Lower lobe of right lung (tissue), 2 donors: ENCODE results near the gene IMMP2L. TPM values are rescaled to one million over a fixed set of nuclear protein-coding genes. Genes with fewer than 3 reads are reported as not detected.
"Not testable (repeated sequence)": the region's sequence is repeated elsewhere in the genome, so short reads cannot be mapped to it uniquely, and the experiment has no call there.

Experiments used
- ATAC-seq, 2 donors: fragments of 200-7000 bp; cut with Tn5 transposase; one replicate each; pipeline ENCODE4 v1.9.1; 2020 to 2022; ENCODE audit warnings: mild to moderate bottlenecking in 2 of 2, moderate library complexity in 2 of 2
- DNase-seq: peaks from one replicate; pipeline ENCODE4 v3.0.0-alpha.2; 2020
- H3K27ac ChIP-seq: fragments of 200-600 bp; one replicate; pipeline ENCODE4 v1.8.0; 2022
- H3K27me3 ChIP-seq: fragments of 200-600 bp; one replicate; pipeline ENCODE4 v1.8.0; 2022; ENCODE audit warnings: low read depth
- H3K36me3 ChIP-seq: fragments of 200-600 bp; one replicate; pipeline ENCODE4 v1.8.0; 2022; ENCODE audit warnings: mild to moderate bottlenecking
- H3K4me1 ChIP-seq: fragments of 200-600 bp; one replicate; pipeline ENCODE4 v1.8.0; 2022
- H3K4me3 ChIP-seq: fragments of 200-600 bp; one replicate; pipeline ENCODE4 v1.8.0; 2022; ENCODE audit warnings: mild to moderate bottlenecking
- H3K9me3 ChIP-seq: fragments of 200-600 bp; one replicate; pipeline ENCODE4 v1.8.0; 2022
- CTCF ChIP-seq: fragments of 200-600 bp; IDR thresholded peaks from one replicate; pipeline ENCODE4 v1.8.0; 2022; ENCODE audit warnings: antibody characterized with exemption, mild to moderate bottlenecking
- intact Hi-C: fragments of 100-400 bp; cut with DNase I; formaldehyde crosslinking; loops from one replicate; pipeline ENCODE4 v1.11.0; 2022
- total RNA-seq: library from RNA; stranded (reverse); fragmentation: NEBNext Ultra II Directional; extraction: Animal tissue kit (Norgen Biotek cat#: 25700); gene quantifications from one replicate; pipeline ENCODE4 v1.2.1, GENCODE V29; 2021
- donor health status: DM: no; HTN: yes; CAD: no; lungs with severe emphysema.

The IMMP2L gene
- total RNA-seq, 1 donor from 2014 or later = 14.7 TPM

- Histone ChIP-seq H3K36me3 (no peaks in the 10 kb centered on the region), H3K9me3 (no peaks in the 10 kb centered on the region), H3K27ac (no peak overlapping the region), H3K27me3 (no peaks in the 10 kb centered on the region), H3K4me1 (no peaks in the 10 kb centered on the region), H3K4me3 (no peak overlapping the region)
- TF ChIP-seq CTCF = no peak
- DNase-seq (no peak), ATAC-seq (no peak)
- intact Hi-C loops = no loop called here
These were observed 51.5 kb downstream of the IMMP2L start for GRCh38 chr7:111510584-111511378.

GRCh38 chr7:111510062-111510461, 52.2 kb downstream of the IMMP2L start:
- H3K27me3 ChIP-seq = no peaks in the 10 kb centered on the region
- no peaks in the 10 kb centered on the region for H3K9me3 ChIP-seq
- H3K36me3 ChIP-seq = no peaks in the 10 kb centered on the region
- no peak overlapping the region for H3K4me3 ChIP-seq
- H3K4me1 ChIP-seq = no peaks in the 10 kb centered on the region
- DNase-seq = no peak
- ATAC-seq = no peak
- no peak overlapping the region for H3K27ac ChIP-seq
- TF ChIP-seq CTCF = no peak
- intact Hi-C loops = no loop called here

DNA sequence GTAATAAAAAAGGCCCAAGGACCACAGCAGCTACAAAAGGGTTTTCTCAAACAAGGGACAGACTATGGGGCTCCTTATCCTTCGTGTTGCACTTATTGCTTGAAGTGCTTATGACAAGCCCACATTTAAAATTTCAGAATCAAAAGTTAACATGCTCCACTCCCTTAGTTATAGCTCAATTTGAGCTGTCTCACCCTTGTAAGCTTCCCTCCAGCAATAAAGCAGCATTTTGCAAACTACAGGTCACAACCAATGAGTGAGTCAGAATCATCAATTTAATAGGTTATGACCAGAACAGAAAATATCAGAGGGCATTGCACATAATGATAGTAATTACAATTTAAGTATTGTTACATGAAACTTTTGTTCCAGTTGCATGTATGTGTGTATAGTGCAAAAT, 53.0 kb downstream of the IMMP2L start:
- intact Hi-C loops = no loop called here

DNA sequence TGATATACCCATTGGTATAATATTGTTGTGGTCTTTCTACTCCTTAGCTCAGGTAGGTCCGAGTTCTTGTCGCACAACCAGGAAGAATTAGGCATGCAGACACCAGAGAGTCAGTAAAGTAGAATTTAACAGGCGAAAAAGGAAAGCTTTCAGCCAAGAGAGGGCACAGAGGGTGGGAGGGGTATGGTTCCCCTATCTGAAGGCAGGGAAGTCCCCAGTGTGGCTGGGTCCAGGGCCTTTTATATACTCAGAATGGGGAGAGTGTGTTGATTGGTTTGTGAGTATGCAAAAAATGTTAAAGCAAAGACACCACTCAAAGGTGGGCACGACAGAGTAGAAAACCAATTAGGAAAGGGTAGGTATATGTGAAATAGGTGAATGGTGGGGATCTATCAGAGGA, 53.9 kb downstream of the IMMP2L start:
- TF ChIP-seq CTCF = no peak
- no peak overlapping the region for H3K27ac ChIP-seq
- no peaks in the 10 kb centered on the region for H3K9me3 ChIP-seq
- H3K4me1 ChIP-seq = no peaks in the 10 kb centered on the region
- ATAC-seq (no peak), DNase-seq (no peak)
- intact Hi-C loops = no loop called here
- H3K4me3 ChIP-seq = no peak overlapping the region
- H3K27me3 ChIP-seq = no peaks in the 10 kb centered on the region
- H3K36me3 ChIP-seq = no peaks in the 10 kb centered on the region

More for the DNA sequence above, 53.0 kb downstream of the IMMP2L start:
- TF ChIP-seq CTCF = no peak
- no peaks in the 10 kb centered on the region for H3K9me3 ChIP-seq
- no peaks in the 10 kb centered on the region for H3K36me3 ChIP-seq
- no peak overlapping the region for H3K27ac ChIP-seq
- H3K4me1 ChIP-seq = no peaks in the 10 kb centered on the region
- no peaks in the 10 kb centered on the region for H3K27me3 ChIP-seq
- ATAC-seq (no peak), DNase-seq (no peak)
- H3K4me3 ChIP-seq = no peak overlapping the region

- ATAC-seq, DNase-seq, H3K4me1 ChIP-seq, H3K36me3 ChIP-seq, H3K27me3 ChIP-seq, H3K4me3 ChIP-seq, intact Hi-C loops, H3K9me3 ChIP-seq, H3K27ac ChIP-seq: not testable (repeated sequence)
These were observed 56.9 kb downstream of the IMMP2L start for GRCh38 chr7:111505422-111505821.

DNA sequence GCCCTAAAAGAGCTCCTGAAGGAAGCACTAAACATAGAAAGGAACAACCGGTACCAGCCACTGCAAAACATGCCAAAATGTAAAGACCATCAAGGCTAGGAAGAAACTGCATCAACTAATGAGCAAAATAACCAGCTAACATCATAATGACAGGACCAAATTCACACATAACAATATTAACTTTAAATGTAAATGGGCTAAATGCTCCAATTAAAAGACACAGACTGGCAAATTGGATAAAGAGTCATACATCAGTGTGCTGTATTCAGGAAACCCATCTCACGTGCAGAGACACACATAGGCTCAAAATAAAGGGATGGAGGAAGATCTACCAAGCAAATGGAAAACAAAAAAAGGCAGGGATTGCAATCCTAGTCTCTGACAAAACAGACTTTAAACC, 60.5 kb downstream of the IMMP2L start:
- H3K36me3 ChIP-seq, DNase-seq, H3K4me1 ChIP-seq, H3K9me3 ChIP-seq, H3K27ac ChIP-seq, H3K27me3 ChIP-seq, H3K4me3 ChIP-seq, intact Hi-C loops, ATAC-seq: not testable (repeated sequence)
